NT2/D1 (cell line): Measurements from ENCODE around the gene LEFTY1.

Experiments used
- SUZ12 ChIP-seq: IDR thresholded peaks from 2 replicates; pipeline ENCODE4 v1.6.1; 2011; ENCODE audit not compliant: insufficient read length, insufficient read depth; ENCODE audit errors: extremely low read depth
- YY1 ChIP-seq: IDR thresholded peaks from 2 replicates; pipeline ENCODE4 v1.6.1; 2011; ENCODE audit not compliant: insufficient read length, insufficient read depth
- ZNF274 ChIP-seq: IDR thresholded peaks from 2 replicates; pipeline ENCODE4 v1.6.1; 2011; ENCODE audit warnings: mild to moderate bottlenecking, low read depth, low read length

GRCh38 chr1:225907341-225907740 lies 18.4 kb upstream of the LEFTY1 start:
- TF ChIP-seq ZNF274 (no peak), YY1 (no peak), SUZ12 (no peak)
